HPDE6-E6E7 (cell line): ENCODE results near the gene RNF34.
A peak's percentile ranks its signal among the peaks of the same experiment; 100 is the strongest.

Source experiments
- DNase-seq: peaks from one replicate; pipeline ENCODE4 v3.0.0; 2011; ENCODE audit warnings: missing footprints; ENCODE audit errors: extremely low spot score

The RNF34 gene

DNA sequence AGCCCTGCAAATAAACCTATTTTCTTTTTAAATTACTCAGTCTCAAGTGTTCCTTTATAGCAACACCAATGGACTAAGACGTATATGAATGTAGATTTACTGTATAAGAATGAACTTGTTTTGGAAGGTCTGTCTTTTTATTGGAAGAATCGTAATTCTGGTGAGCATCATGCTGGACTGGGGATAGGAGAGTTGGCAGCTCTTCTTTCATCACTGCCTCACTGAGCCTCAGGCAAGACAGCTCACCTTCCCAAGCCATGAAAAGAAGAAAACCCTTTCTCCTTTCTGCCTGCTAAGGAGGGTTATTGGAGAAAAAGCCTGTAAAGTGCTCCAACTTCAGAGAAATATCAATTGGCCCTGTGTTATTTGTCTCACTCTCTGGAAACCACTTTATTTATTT, 9.1 kb upstream of the RNF34 start:
- DNase-seq: peak; percentile 92

DNA sequence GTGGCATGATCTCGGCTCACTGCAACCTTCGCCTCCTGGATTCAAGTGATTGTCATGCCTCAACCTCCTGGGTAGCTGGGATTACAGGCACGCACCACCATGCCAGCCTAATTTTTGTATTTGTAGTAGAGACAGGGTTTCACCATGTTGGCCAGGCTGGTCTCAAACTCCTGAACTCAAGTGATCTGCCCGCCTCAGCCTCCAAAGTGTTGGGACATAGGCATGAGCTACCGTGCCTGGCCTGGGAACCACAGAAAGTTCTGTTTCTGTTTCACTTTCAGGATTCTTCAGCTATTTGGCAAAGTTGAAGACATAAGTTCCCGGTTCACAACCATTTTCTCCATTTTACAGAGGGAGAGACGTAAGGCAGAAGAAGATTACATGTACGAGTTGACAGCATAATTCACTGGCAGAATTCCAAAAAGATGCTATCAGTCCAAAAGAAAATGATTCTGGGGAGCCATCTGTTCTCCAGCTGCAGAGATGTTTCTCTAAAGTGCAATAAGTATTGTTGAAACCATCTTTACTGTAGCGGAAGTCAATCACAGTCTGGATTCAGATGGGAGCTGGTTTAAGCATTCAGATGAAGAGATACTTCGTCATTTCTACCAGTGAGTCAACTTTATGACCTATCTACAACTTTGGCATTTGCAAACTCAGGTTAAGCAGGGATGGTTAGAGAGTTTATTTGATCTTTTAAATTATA, 8.1 kb upstream of the RNF34 start:
- no peak for DNase-seq

DNA sequence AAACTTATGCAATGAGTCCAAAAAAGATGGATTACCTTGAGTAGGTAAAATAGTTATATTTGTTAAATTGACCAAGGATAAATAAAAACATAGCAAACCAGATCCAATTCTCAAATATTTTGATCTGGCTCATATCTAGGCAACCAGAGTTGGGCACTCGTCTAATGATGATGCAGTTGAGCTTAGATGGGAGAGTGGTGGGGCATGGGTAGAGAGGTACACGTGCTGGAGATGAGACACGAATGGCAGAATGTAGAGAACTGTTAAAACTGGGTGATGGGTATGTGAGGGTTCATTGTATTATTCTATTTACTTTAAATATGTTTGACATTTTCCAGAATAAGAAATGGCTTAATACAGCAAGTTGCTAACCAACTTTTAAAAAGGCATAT, 7.6 kb upstream of the RNF34 start:
- no peak for DNase-seq

DNA sequence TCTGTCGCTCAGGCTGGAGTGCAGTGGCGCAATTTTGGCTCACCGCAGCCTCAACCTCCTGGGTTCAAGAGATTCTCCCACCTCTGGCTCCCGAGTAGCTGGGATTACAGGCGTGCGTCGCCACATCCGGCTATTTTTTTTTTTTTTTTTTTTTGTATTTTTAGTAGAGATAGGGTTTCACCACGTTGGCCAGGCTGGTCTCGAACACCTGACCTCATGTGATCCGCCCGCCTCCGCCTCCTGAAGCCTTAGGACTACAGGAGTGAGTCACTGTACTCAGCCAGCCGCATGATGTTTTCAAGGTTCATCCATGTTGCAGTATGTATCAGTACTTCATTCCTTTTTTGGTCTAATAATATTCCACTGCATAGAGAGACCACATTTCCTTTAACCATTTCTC, 2.4 kb upstream of the RNF34 start:
- DNase-seq: no peak

DNA sequence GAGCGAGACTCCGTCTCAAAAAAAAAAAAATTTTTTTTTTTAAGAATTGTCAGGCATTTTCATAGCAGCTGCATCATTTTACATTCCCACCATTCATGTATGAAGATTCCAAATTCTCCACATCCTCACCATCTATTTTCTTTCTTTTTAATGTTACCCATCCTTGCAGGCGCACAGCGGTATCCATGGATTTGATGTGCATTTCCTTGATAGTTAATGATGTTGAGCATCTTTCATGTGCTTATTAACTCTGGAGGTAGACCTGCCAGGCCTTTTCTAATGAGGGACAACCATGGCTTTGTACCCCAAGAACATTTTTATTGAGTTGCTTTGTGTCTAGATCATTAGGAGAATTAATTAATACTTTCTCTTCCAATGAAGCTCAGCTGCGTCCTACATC, 1.6 kb upstream of the RNF34 start:
- DNase-seq: no peak

DNA sequence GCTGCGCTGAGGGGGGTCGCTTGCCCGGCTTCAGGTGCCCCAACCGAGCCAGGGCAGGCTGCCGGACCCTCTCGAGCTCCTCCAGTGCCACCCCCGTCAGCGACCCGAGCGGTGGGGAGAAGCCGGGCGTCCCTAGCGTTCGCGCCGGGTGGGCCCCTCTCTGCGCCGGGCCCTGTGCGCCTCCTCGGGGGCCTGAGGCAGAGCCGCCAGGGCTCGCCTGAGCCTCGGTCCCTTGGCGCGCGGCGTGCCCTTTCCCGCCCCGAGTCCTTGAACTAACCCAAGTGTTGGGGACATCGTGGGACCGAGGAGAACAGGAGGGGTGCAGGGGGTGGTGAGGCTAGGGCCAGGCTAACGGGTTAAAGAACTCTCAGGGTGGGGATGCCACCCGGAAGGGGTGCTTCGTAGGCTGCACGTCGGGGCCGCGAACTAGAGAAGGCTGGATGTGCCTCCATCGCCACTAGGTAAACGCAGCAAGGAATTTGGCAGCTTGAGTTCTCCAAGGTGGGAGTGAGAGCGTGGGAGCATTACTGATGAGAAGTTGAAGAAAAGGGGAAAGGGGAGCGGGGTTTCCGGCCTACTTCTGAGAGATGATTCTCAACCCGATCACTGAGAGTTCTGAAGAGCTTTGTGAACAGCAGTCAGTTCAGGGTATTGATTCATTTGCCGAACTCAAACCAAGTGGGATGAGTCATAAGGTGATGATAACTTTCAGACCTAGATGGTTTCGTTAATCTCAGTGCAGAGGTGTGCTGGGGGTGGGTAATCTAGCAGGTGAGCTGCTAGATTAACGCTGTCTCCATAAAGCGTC, 618 bp downstream of the RNF34 start:
- DNase-seq: peak; percentile 23

DNA sequence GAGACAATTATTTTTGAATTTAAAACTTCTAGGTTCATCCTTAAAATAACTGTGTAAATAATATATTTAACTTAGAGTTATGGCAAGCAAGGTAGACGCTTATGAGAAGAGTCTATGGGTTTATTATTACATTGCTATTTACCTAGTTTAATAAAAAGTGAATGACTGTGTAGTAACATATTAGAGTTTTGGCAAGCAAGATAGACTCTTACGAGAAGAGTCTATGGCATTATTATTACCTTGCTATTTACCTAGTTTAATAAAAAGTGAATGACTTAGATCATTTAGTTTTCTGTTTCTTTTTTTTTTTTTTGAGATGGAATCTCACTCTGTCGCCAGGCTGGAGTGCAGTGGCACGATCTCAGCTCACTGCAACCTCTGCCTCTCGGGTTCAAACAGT, 3.8 kb downstream of the RNF34 start:
- no peak for DNase-seq

DNA sequence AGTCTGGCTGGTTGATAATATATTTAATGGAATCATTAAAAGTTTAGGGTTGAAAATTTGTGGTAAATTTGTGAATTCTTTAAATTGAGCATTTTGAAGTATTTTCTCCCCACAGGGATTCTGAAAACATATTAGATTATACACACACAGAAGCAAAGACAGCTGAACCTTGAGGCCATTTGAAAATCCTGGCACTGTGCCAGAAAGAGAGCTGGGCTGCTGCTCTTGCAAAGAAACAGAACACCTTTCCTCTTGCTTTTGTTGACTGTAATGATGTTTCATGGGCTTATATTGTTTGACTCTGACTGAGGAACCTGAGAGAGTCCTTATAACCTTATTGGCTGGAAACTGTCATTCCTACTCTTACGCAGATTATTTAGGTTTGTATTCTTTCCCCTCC, 4.8 kb downstream of the RNF34 start:
- DNase-seq: no peak

DNA sequence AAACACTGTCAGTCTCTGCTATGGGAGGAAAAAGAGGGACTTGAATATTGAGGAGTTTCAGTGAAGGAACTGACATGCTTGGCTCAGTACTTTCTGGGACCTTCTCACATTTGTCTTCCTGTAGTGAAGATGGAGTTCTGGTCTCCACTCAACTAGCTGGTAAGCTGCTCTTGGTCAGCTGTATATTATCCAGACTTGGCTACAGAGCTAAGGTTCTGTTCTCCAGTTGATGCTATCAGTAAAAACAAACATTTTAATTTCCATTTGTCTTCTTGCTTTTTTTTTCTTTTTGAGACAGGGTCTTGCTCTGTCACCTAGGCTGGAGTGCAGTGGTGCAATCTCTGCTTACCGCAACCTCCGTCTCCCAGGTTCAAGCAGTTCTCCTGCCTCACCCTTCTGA, 5.3 kb downstream of the RNF34 start:
- no peak for DNase-seq

DNA sequence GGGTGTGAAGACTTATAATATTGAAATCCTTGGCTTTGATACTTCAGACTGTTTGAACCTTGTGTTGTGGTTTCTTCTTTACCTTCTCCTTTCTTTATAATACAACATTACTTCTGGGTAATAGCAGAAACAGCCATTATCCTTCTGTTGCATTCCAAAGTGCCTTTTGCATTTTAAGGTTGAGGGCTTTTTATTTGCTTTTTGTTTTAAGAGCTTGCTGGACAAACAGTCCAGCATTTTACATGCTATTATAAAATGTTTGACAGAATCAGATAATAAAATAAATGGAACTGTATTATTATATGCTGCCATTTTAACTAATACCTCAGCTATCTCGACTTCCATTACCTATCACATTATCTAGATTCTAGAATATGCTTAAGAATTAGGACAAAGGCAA, 14.0 kb downstream of the RNF34 start:
- DNase-seq: no peak

DNA sequence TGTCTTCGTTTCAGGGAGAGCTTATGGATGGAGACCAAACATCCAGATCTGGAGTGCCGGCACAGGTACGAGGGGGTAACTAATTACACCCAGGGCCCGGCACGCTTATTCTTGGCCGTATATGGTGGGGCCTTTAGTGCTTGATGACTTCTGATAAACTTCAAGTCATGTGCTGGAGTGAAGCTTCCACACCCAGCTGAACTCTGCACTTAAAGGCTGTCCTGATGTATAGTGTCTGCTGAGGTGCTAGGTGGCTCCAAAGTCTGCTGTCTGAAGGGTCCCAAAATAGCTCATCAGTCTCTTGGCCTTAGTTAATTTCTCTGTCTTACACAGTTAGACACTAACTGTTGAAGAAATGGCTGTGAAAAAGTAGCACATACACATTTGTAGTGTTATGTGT, 17.9 kb downstream of the RNF34 start:
- no peak for DNase-seq

DNA sequence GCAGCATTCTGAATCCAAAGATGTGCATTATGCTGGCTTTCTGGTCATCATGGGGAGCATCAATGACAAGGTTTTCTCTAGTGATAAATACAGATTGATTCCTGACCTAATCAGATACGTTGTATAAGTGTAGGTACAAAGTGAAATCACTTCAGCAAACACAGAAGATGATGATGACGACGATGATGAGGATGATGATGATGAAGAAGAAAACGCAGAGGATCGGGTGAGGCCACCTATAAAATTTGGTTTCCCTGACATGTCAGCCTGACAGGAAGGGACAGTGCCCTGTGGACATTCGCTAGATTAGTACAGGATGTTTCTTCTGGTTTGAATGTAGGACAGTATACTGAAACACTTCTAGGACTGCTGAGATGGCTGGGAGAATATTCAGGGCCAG, 20.2 kb downstream of the RNF34 start:
- no peak for DNase-seq

DNA sequence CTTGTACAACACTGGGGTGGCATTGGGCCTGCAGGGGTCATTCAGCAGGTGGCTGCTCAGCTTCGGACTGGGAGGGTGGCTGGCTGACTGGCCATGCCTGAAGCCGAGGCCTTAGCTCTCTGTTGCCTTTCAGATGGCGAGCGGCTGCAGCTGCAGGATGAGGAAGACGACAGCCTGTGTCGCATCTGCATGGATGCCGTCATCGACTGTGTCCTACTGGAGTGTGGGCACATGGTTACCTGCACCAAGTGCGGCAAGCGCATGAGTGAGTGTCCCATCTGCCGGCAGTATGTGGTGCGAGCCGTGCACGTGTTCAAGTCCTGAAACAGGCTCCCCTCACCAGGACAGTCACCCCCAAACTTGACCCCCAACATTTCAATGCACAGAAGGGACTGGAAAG, 23.3 kb downstream of the RNF34 start:
- no peak for DNase-seq

DNA sequence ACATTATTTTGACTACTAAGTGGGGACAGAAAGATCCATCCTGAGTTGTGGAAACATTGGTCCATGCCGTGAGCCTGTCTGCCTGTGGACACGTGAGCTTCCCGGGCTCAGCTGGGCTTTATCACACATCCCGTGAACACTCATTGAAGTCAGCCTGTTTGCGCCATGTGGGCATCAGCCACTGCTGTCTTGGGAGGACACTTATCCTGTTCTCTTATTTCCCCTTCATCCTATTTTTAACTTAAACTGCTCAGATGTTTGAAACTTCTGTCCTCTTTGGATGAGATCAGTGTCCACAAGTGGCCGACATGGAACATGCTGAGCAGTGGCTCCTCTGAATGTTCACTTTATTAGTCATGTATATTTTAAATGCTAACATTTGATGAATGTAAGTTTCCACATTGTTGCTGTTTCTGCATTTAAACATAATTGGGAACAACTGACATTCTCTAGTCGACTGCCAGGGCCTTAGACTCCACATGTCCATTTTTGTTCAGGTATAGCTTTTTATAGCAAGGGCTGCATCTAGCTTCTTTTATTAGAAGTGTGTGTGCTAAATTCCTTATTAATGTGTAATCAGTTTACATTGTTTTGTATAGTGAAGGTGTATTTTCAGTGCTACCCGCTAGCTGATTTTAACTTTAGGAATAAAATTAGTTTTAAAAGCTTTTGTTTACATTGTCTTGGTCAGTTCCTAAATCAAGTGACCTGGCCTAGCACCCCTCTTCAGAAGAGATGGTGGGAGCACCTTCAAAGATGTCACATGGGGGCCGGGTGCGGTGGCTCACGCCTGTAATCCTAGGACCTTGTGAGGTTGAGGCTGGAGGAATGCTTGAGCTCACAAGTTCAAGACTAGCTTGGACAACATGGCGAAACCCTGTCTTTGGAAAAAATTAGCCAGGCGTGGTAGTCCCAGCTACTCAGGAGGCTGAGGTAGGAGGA, 24.0 kb downstream of the RNF34 start:
- no peak for DNase-seq

DNA sequence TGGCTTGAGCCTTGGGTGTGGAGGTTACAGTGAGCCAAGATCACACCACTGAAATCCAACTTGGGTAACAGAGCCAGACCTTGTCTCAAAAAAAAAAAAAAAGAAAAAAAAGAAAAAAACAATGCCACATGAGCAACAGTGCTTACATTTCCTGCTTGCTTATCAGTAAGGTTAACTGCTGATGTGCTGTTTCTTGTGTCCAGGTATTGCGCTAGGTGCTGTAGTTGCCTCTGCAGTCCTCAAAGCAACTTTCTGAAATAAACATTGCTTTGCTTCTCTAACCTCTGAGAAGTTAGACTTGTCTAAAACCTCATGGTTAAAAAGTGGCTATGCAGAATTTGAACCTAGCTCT, 24.7 kb downstream of the RNF34 start:
- no peak for DNase-seq

DNA sequence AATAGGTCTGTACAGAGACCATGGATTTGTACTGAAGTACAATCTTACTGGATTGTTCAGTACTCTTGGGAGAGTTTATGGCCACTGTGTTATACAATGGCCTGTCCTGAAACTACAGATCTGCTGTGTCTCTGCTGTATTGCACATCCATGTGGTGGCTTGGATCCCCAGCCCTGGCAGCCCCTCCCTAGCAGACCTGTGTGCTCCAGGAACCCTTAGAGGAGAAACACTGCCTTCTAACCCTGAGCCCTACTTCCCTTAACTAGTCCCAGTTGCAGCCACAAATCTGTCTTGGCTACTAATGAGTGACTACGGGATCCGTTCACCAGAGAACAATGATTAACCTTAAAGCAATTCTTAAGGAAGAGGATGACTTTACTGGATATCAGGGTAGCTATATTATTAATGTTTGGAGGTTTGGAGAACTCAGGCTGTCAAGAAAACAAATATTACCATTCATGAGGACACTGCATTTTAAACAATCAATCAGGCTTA, 27.7 kb downstream of the RNF34 start:
- DNase-seq: no peak

DNA sequence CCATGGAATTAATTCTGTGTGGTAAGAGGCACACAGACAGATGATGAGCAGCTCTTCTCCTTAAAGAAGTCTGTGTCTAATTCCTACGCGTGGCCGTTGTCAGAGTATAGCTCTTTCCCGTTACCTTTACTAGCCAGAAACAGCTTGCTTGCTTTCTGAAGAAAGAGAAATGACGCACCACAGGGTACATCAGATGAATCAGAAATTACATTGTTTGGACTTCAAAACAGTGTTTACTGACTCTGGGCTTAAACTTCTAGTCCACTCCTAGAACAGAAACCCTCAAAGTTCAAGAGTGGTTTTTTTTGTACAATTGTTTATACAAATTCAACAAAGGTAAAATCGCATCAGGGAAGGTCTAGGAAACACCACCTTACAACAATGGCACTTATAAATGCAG, 29.0 kb downstream of the RNF34 start:
- no peak for DNase-seq

DNA sequence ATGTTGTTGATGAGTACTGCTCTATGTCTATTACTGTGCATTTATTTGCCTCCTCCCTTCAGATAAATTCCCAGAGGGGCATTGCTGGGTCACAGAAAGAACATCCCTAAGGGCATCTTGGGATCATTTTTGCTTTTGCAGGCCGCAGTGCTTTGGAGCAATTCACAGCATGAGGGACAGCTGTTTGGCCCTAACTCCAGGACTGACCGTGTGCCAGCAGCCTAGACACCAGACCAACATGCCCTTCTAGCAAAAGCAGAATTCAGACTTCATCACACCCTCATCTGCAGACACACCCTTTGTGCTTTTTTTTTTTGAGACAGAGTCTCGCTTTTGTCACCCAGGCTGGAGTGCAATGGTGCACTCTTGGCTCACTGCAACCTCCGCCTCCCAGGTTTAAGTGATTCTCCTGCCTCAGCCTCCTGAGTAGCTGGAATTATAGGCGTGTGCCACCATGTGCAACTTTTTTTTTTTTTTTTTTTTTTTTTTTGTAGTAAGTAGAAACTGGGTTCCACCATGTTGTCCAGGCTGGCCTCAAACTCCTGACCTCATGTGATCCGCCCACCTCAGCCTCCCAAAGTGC, 31.0 kb downstream of the RNF34 start:
- DNase-seq: no peak

DNA sequence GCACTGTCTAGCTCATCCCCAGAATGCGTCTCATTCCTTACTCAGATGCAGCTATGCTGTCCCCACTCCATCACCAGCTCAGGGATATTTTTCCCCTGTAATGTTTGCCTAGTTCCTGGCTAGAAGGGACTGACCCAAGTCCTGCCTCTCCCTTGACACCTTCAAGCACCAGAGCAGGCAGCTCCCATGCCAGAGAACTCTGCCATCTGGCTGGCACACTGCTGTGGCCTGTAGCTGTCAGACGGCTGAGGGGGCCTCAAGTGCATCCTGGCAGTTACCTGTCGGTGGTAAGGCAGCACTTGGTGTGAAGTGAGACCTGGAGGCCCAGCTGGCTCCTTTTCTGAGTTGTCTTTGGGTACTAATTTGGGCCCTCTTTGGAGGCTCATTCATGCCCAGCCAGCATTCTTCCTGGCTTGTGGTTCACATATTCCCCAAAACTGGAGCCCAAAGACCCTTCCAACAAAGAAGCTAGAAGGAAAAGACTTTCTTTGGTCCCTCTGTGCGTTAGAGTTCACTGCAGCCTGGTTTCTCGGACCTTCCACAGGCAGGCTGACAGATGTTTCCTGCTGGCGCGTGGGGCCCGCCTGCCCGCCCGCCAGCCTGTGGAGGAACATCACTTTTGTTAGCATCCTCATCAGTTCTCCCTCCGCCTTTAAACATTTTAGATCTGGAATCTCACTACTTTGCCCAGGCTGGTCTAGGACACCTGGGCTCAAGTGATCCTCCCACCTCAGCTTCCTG, 33.0 kb downstream of the RNF34 start:
- no peak for DNase-seq

DNA sequence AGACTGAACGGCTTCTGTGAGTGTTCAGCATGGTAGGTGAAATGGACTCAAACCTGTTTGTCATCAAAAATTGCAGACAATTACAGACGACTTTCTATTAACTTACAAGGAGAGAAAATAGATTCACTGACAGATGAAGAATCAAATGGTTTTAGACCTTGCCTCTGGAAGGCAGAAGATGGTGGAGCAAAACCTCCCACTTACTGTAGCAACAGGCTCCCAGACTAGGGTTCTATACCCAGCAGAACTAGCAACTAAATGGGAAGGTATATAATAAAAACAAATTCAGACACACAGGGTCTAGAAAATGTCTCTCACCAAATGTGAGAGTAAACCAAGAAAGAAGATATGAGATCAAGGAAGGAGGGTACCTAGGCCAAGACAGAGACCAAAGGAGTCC, 36.8 kb downstream of the RNF34 start:
- no peak for DNase-seq

DNA sequence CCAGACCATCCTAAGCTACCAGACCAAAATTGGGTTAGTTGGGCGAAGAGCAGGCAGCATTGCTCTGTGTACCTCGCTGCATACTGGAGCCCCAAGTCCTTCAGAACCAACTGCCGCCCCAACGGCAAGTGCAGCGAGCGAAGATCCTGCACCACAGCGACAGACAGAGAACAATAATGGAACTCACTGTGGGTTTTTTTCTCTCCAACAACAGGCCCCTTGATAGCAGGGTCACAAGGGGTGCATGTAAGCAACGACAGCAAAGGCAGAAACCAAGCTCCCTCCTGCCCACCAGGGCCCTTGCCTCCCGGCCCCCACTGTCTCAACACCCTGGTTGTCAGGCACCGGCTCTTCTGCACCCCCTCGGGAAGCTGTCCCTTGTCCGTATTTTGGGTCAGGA, 39.0 kb downstream of the RNF34 start:
- no peak for DNase-seq
